HepG2 (cell line): Measurements from ENCODE around the gene DDC. TPM values are rescaled to one million over a fixed set of nuclear protein-coding genes. Genes with fewer than 3 reads are reported as not detected.

Experiments
- ELK4 ChIP-seq: sonication (generic); formaldehyde crosslinking; IDR thresholded peaks from 2 replicates; pipeline ENCODE4 v1.9.0; 2021; ENCODE audit warnings: missing genetic modification reagents, borderline replicate concordance
- FOSL1 ChIP-seq: sonication (generic); formaldehyde crosslinking; IDR thresholded peaks from 2 replicates; pipeline ENCODE4 v1.9.0; 2021; ENCODE audit warnings: missing genetic modification reagents, borderline replicate concordance
- HIC2 ChIP-seq: sonication (generic); formaldehyde crosslinking; IDR thresholded peaks from 2 replicates; pipeline ENCODE4 v1.9.0; 2022; ENCODE audit warnings: low read depth, missing genetic modification reagents
- MNT ChIP-seq: fragments of 450-650 bp; IDR thresholded peaks from 2 replicates; pipeline ENCODE4 v1.6.1; 2016
- PHF21A ChIP-seq: sonication (generic); formaldehyde crosslinking; IDR thresholded peaks from 2 replicates; pipeline ENCODE4 v1.5.0; 2020; ENCODE audit warnings: mild to moderate bottlenecking, missing genetic modification reagents
- PRMT3 ChIP-seq: sonication (generic); formaldehyde crosslinking; IDR thresholded peaks from 2 replicates; pipeline ENCODE4 v1.8.1; 2022; ENCODE audit warnings: low read depth, mild to moderate bottlenecking, moderate library complexity, missing genetic modification reagents, borderline replicate concordance
- RARG ChIP-seq: sonication (generic); formaldehyde crosslinking; IDR thresholded peaks from 2 replicates; pipeline ENCODE4 v1.4.0; 2020; ENCODE audit warnings: low read depth, mild to moderate bottlenecking, missing genetic modification reagents
- SIX1 ChIP-seq: sonication (generic); formaldehyde crosslinking; IDR thresholded peaks from 2 replicates; pipeline ENCODE4 v1.4.0; 2020; ENCODE audit warnings: missing genetic modification reagents, borderline replicate concordance
- SMAD9 ChIP-seq: sonication (generic); formaldehyde crosslinking; IDR thresholded peaks from 2 replicates; pipeline ENCODE4 v1.5.1; 2020; ENCODE audit warnings: mild to moderate bottlenecking, missing genetic modification reagents
- TCF12 ChIP-seq, 2 experiments: fragments of 450-650 bp in 1 of 2; sonication (generic) in 1 of 2; formaldehyde crosslinking in 1 of 2; IDR thresholded peaks; 2 replicates each; pipeline versions ENCODE4 v1.6.1 to v1.8.0; 2017 to 2022; ENCODE audit warnings: antibody characterized with exemption in 1 of 2, mild to moderate bottlenecking in 1 of 2, missing genetic modification reagents in 1 of 2, moderate library complexity in 1 of 2
- U2AF2 ChIP-seq: fragments of 200-400 bp; formaldehyde crosslinking; IDR thresholded peaks from 2 replicates; pipeline ENCODE4 v1.6.1; 2017; ENCODE audit warnings: low read depth, mild to moderate bottlenecking, low read length
- ZBTB4 ChIP-seq: sonication (generic); formaldehyde crosslinking; IDR thresholded peaks from 2 replicates; pipeline ENCODE4 v1.4.0; 2020; ENCODE audit warnings: missing genetic modification reagents, mild to moderate bottlenecking, borderline replicate concordance
- ZFP41 ChIP-seq: sonication (generic); formaldehyde crosslinking; IDR thresholded peaks from 2 replicates; pipeline ENCODE4 v1.4.0; 2020; ENCODE audit warnings: mild to moderate bottlenecking, missing genetic modification reagents, borderline replicate concordance
- ZNF18 ChIP-seq: sonication (generic); formaldehyde crosslinking; IDR thresholded peaks from 2 replicates; pipeline ENCODE4 v1.8.0; 2022; ENCODE audit warnings: mild to moderate bottlenecking, missing genetic modification reagents; ENCODE audit not compliant: insufficient replicate concordance
- ZNF260 ChIP-seq: sonication (generic); formaldehyde crosslinking; IDR thresholded peaks from 2 replicates; pipeline ENCODE4 v1.4.0; 2020; ENCODE audit warnings: missing genetic modification reagents, low read depth, mild to moderate bottlenecking, borderline replicate concordance
- ZNF354B ChIP-seq: sonication (generic); formaldehyde crosslinking; IDR thresholded peaks from 2 replicates; pipeline ENCODE4 v1.8.0; 2022; ENCODE audit warnings: mild to moderate bottlenecking, missing genetic modification reagents
- ZNF451 ChIP-seq: sonication (generic); formaldehyde crosslinking; IDR thresholded peaks from 2 replicates; pipeline ENCODE4 v1.5.0; 2020; ENCODE audit warnings: mild to moderate bottlenecking, missing genetic modification reagents
- ZNF781 ChIP-seq: sonication (generic); formaldehyde crosslinking; IDR thresholded peaks from 2 replicates; pipeline ENCODE4 v1.5.1; 2020; ENCODE audit warnings: borderline replicate concordance, mild to moderate bottlenecking, missing genetic modification reagents; ENCODE audit errors: not compliant biosample characterization
- polyA plus RNA-seq, 8 experiments: library from polyadenylated mRNA; depleted of rRNA in 3 of 8; stranded (reverse) in 7 of 8; unstranded in 1 of 8; fragments of >200 nt; fragmentation: Illumina TruSeq in 4 of 8; extraction: Trizol in 4 of 8; gene quantifications; 2 replicates each; pipeline versions ENCODE4 v1.2.1 to v1.2.3, GENCODE V29; 2011 to 2016; ENCODE audit warnings: low read depth in 4 of 8, missing spikeins in 1 of 8, mixed read lengths in 1 of 8; ENCODE audit not compliant: insufficient read depth in 1 of 8
- total RNA-seq, 5 experiments: library from RNA; depleted of rRNA; stranded (reverse); fragments of >200 nt; fragmentation: Illumina TruSeq; extraction: Trizol; gene quantifications; 2 replicates each; pipeline ENCODE4 v1.2.3, GENCODE V29; 2016; ENCODE audit warnings: low read depth in 1 of 5

The DDC gene
- total and polyA plus RNA-seq, 2 of the 13 experiments (the other 11 are each of a cell fraction or from before 2014, with no cell fraction given): 11.7 to 93.3 TPM

GRCh38 chr7:50449881-50450589, 115.2 kb downstream of the DDC start, which contains the start of gene FIGNL1 (continued):
- peak; percentile 32; the same call in 1 of the 2 replicates for TF ChIP-seq PHF21A (CRISPR knock-in tag)
- no peak; the same call in 1 of the 2 replicates for TF ChIP-seq PRMT3
- TF ChIP-seq ZNF260 (CRISPR knock-in tag): no peak
- TF ChIP-seq ZFP41: peak; percentile 86; the same call in 1 of the 2 replicates
- peak; percentile 81 for TF ChIP-seq ZNF451
- TF ChIP-seq RARG (CRISPR knock-in tag): no peak
- TF ChIP-seq SIX1 (CRISPR knock-in tag): no peak
- no peak for TF ChIP-seq HIC2 (CRISPR knock-in tag)
- TF ChIP-seq MNT: no peak
- no peak for TF ChIP-seq SMAD9
- TF ChIP-seq ZNF781 (CRISPR knock-in tag): no peak
- no peak for TF ChIP-seq U2AF2
- no peak for TF ChIP-seq ELK4 (CRISPR knock-in tag)
- TF ChIP-seq TCF12 (IDR thresholded peaks at IDR 0.05): no peak
- peak; percentile 80; the same call in 1 of the 2 replicates for TF ChIP-seq TCF12 (CRISPR knock-in tag; IDR thresholded peaks at IDR 0.05)
- peak; percentile 64; the same call in 1 of the 2 replicates for TF ChIP-seq ZBTB4 (CRISPR knock-in tag)
- no peak for TF ChIP-seq FOSL1 (CRISPR knock-in tag)
- TF ChIP-seq ZNF18 (CRISPR knock-in tag): no peak
- 0 out of 2 replicates have a peak, but pooled peaks have one; percentile 47 for TF ChIP-seq ZNF354B
